Muscle of leg (tissue), 11 donors: ENCODE measurements around the gene CAPN5. TPM values are rescaled to one million over a fixed set of nuclear protein-coding genes. Genes with fewer than 3 reads are reported as not detected.
A peak's percentile ranks its signal among the peaks of the same experiment; 100 is the strongest.

Experiments used
- DNase-seq: peaks from one replicate; pipeline ENCODE4 v3.0.0; 2013
- H3K27ac ChIP-seq: one replicate; pipeline ENCODE4 v1.5.1; 2013; ENCODE audit warnings: mild to moderate bottlenecking, low read length, control low read depth
- H3K27me3 ChIP-seq: one replicate; pipeline ENCODE4 v1.6.1; 2013; ENCODE audit warnings: low read length; ENCODE audit not compliant: control insufficient read depth, insufficient read depth
- H3K36me3 ChIP-seq: one replicate; pipeline ENCODE4 v1.6.1; 2013; ENCODE audit warnings: low read length; ENCODE audit not compliant: control insufficient read depth, insufficient read depth
- H3K4me1 ChIP-seq: one replicate; pipeline ENCODE4 v1.6.1; 2013; ENCODE audit warnings: low read length; ENCODE audit not compliant: control insufficient read depth, insufficient read depth
- H3K4me3 ChIP-seq: one replicate; pipeline ENCODE4 v1.5.1; 2013; ENCODE audit warnings: low read length, control low read depth
- H3K9me3 ChIP-seq: replicated peaks from 2 replicates; pipeline ENCODE4 v1.6.1; 2013; ENCODE audit warnings: low read depth, low read length; ENCODE audit not compliant: control insufficient read depth
- WGBS: methylation state at CpG from one replicate; pipeline ENCODE4 v1.1.5; 2013; ENCODE audit warnings: missing lambda C conversion rate; ENCODE audit not compliant: insufficient coverage; 5-methylcytosine and 5-hydroxymethylcytosine counted together
- polyA plus RNA-seq, 8 donors: library from polyadenylated mRNA; unstranded; fragments of 120-200 nt; gene quantifications; one replicate each; pipeline versions ENCODE4 v1.2.1 to v1.2.3, GENCODE V29; 2013; ENCODE audit warnings: inconsistent platforms in 1 of 8, low replicate concordance in 1 of 8; ENCODE audit not compliant: insufficient read length in 8 of 8, insufficient read depth in 1 of 8
- total RNA-seq: library from RNA; stranded (reverse); fragments of 120-200 nt; gene quantifications from one replicate; pipeline ENCODE4 v1.2.4, GENCODE V29; 2013

The CAPN5 gene
- total and polyA plus RNA-seq, 9 donors = 6.2 to 17.8 (median 12.1) TPM

- Histone ChIP-seq H3K27ac (no peak overlapping the region), H3K4me1 (peaks cover 6% of the 10 kb centered on the region), H3K27me3 (no peaks in the 10 kb centered on the region), H3K36me3 (no peaks in the 10 kb centered on the region), H3K4me3 (no peak overlapping the region), H3K9me3 (no peaks in the 10 kb centered on the region)
- no peak for DNase-seq
- WGBS = 89% methylated on average over 8 of the region's 9 CpGs
Measured at GRCh38 chr11:77167111-77167626, 100.4 kb downstream of the CAPN5 start.

- Histone ChIP-seq H3K4me1 (peaks cover 12% of the 10 kb centered on the region), H3K9me3 (no peaks in the 10 kb centered on the region), H3K36me3 (no peaks in the 10 kb centered on the region), H3K27ac (no peak overlapping the region), H3K4me3 (no peak overlapping the region), H3K27me3 (no peaks in the 10 kb centered on the region)
- DNase-seq = no peak
- WGBS = 64% methylated on average over 6 of the region's 8 CpGs
Measured at GRCh38 chr11:77167791-77168190, 101.0 kb downstream of the CAPN5 start.

GRCh38 chr11:77170107-77170506 lies 103.3 kb downstream of the CAPN5 start:
- Histone ChIP-seq H3K27ac (no peak overlapping the region), H3K36me3 (no peaks in the 10 kb centered on the region), H3K27me3 (no peaks in the 10 kb centered on the region), H3K4me3 (no peak overlapping the region), H3K9me3 (no peaks in the 10 kb centered on the region), H3K4me1 (peaks cover 35% of the 10 kb centered on the region)
- DNase-seq = no peak
- 87% methylated on average over 5 of the region's 5 CpGs for WGBS

GRCh38 chr11:77171254-77171653 lies 104.5 kb downstream of the CAPN5 start:
- Histone ChIP-seq H3K27me3 (no peaks in the 10 kb centered on the region), H3K9me3 (no peaks in the 10 kb centered on the region), H3K36me3 (no peaks in the 10 kb centered on the region), H3K4me3 (no peak overlapping the region), H3K4me1 (peaks cover 46% of the 10 kb centered on the region), H3K27ac (no peak overlapping the region)
- WGBS = 82% methylated on average over 6 of the region's 8 CpGs
- DNase-seq = no peak

GRCh38 chr11:77171885-77172665 lies 105.3 kb downstream of the CAPN5 start:
- Histone ChIP-seq H3K4me1 (peaks cover 50% of the 10 kb centered on the region), H3K36me3 (no peaks in the 10 kb centered on the region), H3K27ac (no peak overlapping the region), H3K4me3 (no peak overlapping the region), H3K9me3 (no peaks in the 10 kb centered on the region), H3K27me3 (no peaks in the 10 kb centered on the region)
- DNase-seq = no peak
- 36% methylated on average over 19 of the region's 20 CpGs for WGBS

GRCh38 chr11:77172666-77172982 lies 105.9 kb downstream of the CAPN5 start:
- H3K27me3 ChIP-seq = no peaks in the 10 kb centered on the region
- no peak for DNase-seq
- WGBS = 53% methylated on average over 16 of the region's 16 CpGs
- no peak overlapping the region for H3K4me3 ChIP-seq
- H3K9me3 ChIP-seq = no peaks in the 10 kb centered on the region
- no peak overlapping the region for H3K27ac ChIP-seq
- H3K4me1 ChIP-seq = peaks cover 50% of the 10 kb centered on the region
- H3K36me3 ChIP-seq = no peaks in the 10 kb centered on the region

- DNase-seq = peak; percentile 43
- Histone ChIP-seq H3K27ac (peak overlapping the region; percentile 20), H3K4me3 (no peak overlapping the region), H3K27me3 (no peaks in the 10 kb centered on the region), H3K9me3 (no peaks in the 10 kb centered on the region), H3K4me1 (peaks cover 50% of the 10 kb centered on the region), H3K36me3 (no peaks in the 10 kb centered on the region)
- WGBS = 33% methylated on average over 8 of the region's 10 CpGs
Measured at GRCh38 chr11:77173494-77173893, 106.7 kb downstream of the CAPN5 start.

- Histone ChIP-seq H3K4me1 (peaks cover 59% of the 10 kb centered on the region), H3K27ac (no peak overlapping the region), H3K9me3 (no peaks in the 10 kb centered on the region), H3K36me3 (no peaks in the 10 kb centered on the region), H3K27me3 (no peaks in the 10 kb centered on the region), H3K4me3 (no peak overlapping the region)
- 81% methylated on average over 16 of the region's 16 CpGs for WGBS
- DNase-seq = peak; percentile 72
Measured at GRCh38 chr11:77174559-77174958, 107.8 kb downstream of the CAPN5 start.

- Histone ChIP-seq H3K27ac (peak overlapping the region; percentile 65), H3K4me3 (no peak overlapping the region), H3K9me3 (no peaks in the 10 kb centered on the region), H3K4me1 (peaks cover 60% of the 10 kb centered on the region), H3K36me3 (no peaks in the 10 kb centered on the region), H3K27me3 (no peaks in the 10 kb centered on the region)
- 72% methylated on average over 6 of the region's 15 CpGs for WGBS
- DNase-seq = peak; percentile 64
Measured at GRCh38 chr11:77175021-77175842, 108.5 kb downstream of the CAPN5 start.
